H1 (cell line): ENCODE measurements around the gene BCL3. TPM values are rescaled to one million over a fixed set of nuclear protein-coding genes. Genes with fewer than 3 reads are reported as not detected.

Experiments used
- BRCA1 ChIP-seq: IDR thresholded peaks from 2 replicates; pipeline ENCODE4 v1.6.1; 2012; ENCODE audit warnings: low read depth, low read length, improper control_type of control experiment
- CTCF ChIP-seq, 3 experiments: IDR thresholded peaks; 1 replicate in 2 of 3; 2 replicates in 1 of 3; pipeline versions ENCODE4 v1.5.1 to v1.6.1; 2011; ENCODE audit warnings: low read length in 3 of 3, mild to moderate bottlenecking in 3 of 3, inconsistent platforms in 2 of 3, low read depth in 1 of 3, moderate library complexity in 1 of 3; ENCODE audit not compliant: insufficient read depth in 1 of 3; ENCODE audit errors: control extremely low read depth in 1 of 3
- E2F6 ChIP-seq: IDR thresholded peaks from 2 replicates; pipeline ENCODE4 v1.6.1; 2012; ENCODE audit warnings: inconsistent platforms
- NRF1 ChIP-seq: IDR thresholded peaks from 2 replicates; pipeline ENCODE4 v1.6.1; 2011; ENCODE audit warnings: mild to moderate bottlenecking, low read depth, low read length, improper control_type of control experiment
- SP2 ChIP-seq: IDR thresholded peaks from 2 replicates; pipeline ENCODE4 v1.6.1; 2012; ENCODE audit warnings: mild to moderate bottlenecking, low read length, inconsistent platforms
- SP4 ChIP-seq: IDR thresholded peaks from 2 replicates; pipeline ENCODE4 v1.6.1; 2012; ENCODE audit warnings: low read length, inconsistent platforms
- polyA plus RNA-seq, 7 experiments: library from polyadenylated mRNA; depleted of rRNA in 3 of 7; stranded (reverse) in 5 of 7; unstranded in 2 of 7; fragments of >200 nt in 5 of 7; fragments of 200-250 nt in 2 of 7; gene quantifications; 1 replicate in 5 of 7; 2 replicates in 1 of 7; 4 replicates in 1 of 7; pipeline versions ENCODE4 v1.2.1 to v1.2.3, GENCODE V29; 2011 to 2013; ENCODE audit warnings: missing spikeins in 2 of 7, mixed read lengths in 2 of 7
- total RNA-seq: library from RNA; stranded (reverse); fragmentation: NEBNext Ultra II Directional; extraction: Animal tissue kit (Norgen Biotek cat#: 25700); gene quantifications from 2 replicates; pipeline ENCODE4 v1.2.1, GENCODE V29; 2021

BCL3 gene
- total and polyA plus RNA-seq, 2 of the 8 experiments (the other 6 are each of a cell fraction or from before 2014, with no cell fraction given) = 0.88 to 2.4 TPM

GRCh38 chr19:44788971-44789370 lies 40.5 kb downstream of the BCL3 start (continued):
- TF ChIP-seq CTCF (IDR thresholded peaks at IDR 0.05; ENCODE audit: control extremely low read depth in 1 of 3, insufficient read depth in 1 of 3, low read depth in 1 of 3, low read length in 3 of 3) (no peak), NRF1 (no peak), SP2 (no peak), BRCA1 (no peak), SP4 (no peak), E2F6 (no peak)
